ENCODE data around the gene CSRNP3.
A peak's percentile ranks its signal among the peaks of the same experiment; 100 is the strongest.
"Not testable (repeated sequence)": the region's sequence is repeated elsewhere in the genome, so short reads cannot be mapped to it uniquely, and the experiment has no call there.

The CSRNP3 gene

DNA sequence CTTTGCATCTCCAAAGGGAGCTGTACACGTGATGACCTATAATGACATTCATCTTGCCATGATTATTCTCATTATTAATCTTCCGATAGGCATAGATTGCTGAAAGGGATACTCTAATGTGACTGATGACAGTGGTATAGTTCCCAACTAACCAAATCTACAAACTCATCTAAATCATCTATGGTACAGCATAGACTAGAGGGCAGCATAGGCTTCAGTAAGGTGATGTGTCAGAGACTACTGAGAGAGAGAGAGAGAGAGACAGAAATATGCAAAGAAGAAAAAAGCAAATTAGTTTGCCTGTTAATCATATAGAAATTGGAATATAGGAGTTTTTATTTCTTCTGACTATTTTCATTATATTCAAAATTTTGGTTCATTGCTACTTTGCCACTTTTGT is 89.3 kb downstream of the CSRNP3 start:
- no peak for DNase-seq

GRCh38 chr2:165560377-165560988 is 91.0 kb downstream of the CSRNP3 start:
- DNase-seq: no peak

DNA sequence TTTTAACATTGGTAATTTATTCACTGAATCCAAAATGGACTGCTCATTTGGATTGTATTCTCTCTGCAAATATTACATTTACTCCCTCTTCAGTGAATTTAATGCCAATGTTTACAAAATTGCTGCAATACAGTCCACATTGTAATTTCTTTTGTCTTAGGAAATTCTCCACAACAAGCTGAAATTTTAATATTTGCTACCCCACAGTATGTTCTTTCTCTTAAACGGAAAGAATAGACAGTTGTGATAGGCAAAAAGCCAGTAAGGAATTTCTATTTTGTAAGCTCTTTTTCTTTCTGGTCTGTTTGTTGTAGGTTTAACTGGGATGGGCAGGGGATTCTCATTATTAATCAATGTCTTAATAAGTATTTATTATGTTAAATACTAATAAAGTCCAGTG is 92.0 kb downstream of the CSRNP3 start:
- no peak for DNase-seq

DNA sequence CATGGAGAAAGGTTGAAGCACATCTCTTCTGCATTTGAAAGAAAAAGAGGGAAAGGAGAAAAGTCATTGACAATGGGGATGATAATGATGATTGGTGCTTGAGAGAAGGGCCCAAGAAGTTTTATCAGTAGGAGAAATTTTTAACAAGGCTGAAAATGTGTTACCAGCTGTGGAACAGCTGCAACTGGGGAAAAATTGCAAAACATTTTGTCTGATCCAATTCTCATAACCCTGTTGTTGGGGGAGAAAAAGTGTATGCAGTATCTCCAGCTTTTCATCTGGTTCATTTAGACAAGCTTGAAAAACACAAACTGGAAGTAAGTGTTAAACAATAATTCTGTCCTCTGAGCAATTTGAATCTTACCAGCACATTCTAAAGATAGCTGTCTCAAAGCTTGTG is 92.7 kb downstream of the CSRNP3 start:
- no peak for DNase-seq

DNA sequence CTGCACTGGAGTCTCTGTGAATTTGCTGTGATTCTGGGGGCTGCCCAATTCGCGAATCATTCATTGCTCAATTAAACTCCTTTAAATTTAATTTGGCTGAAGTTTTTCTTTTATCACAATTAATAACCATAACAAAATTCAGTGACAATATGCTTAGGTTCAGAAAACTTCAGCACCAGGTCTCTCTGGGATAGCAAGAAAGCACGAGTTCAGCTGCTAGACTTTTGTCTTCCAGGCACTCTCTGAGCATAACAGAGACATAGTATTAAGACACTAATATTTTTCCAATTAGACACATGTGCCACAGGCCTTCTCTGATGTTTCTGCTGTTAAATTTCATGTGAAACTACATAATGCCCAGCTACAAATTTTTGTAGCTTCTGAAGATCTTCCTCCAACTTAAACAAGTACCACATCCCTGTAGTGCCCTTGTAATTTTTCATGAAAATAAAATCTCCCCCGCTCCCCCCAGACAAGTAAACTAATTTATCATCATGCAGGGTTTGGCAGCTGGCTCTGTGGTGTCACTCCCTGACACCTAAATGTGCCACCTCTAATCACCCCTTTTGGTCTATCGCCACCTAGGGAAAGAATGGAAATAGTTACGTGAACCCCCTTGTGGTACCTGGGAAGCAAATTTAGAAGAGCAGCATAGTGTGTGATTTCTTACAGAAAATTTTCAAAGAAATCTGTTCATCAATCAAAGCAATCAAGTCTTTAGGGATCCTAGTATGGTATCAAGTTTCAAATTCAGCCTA is 94.1 kb downstream of the CSRNP3 start:
- DNase-seq: no peak

- DNase-seq: no peak
Observed at GRCh38 chr2:165566008-165566407, 96.5 kb downstream of the CSRNP3 start.

- no peak for DNase-seq
Observed at GRCh38 chr2:165567273-165567672, 97.8 kb downstream of the CSRNP3 start.

- no peak for DNase-seq
Observed at GRCh38 chr2:165568361-165568760, 98.9 kb downstream of the CSRNP3 start.

- DNase-seq: no peak
Observed at GRCh38 chr2:165571477-165571876, 102.0 kb downstream of the CSRNP3 start.

DNA sequence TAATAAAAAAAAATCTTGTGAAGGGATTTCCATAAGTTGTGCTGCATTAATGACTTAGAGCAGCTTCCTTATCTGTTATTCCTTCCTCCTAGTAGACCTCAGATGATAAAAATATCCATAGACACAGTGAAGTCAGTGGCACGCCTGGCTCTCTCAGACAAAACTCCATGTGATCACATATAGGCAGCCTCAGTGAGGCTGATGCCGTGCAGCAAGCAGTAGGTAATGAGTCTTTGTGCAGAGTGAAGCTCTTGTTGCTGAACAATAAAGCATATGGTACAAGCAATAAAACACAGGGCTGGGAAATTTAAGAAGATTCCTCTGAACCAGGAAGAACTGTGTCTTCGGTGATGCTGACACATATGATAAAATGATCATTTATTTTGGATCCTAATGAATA is 102.7 kb downstream of the CSRNP3 start:
- DNase-seq: peak; percentile 87

DNA sequence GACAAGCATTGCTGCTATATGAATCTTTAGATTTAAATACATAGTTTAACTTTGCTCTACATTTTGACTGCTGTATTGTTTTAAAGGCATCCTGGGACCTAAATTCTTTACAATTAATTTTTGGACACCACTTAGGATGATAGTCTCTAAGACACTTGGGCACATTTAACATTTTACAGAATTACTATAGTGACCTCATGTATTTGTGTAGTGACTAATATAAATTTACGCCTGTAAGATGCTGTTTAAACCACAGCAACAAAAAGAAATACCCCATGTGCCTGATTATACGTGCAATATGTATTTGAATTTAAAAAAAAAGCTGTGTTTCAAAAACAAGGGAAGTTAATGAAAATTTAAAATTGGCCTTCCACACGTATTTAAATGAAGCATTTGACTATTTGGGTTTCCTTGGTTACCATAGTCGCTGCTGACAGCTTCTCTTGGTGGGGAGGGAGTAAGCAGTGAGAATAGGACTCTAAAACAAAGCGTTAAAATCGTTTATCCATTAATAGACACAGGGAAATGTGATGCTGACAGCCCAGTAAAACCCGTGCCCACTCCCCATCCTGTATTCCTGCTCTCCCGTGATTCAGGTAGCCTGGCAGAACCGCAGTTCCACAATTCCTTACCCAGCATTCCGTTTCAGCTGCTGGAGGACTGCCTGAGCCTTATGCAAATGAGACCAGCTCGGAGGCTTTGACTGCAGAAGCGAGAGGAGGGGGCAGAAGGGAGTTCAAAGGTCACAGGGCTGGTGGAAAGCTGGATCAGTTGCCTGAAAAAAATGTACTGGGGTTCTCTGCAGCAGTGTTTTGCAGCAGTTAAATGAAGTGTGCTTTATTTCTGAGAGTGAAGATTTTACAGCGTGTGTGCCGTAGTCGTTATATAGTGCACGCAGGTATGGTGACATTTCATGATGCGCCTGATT is 104.3 kb downstream of the CSRNP3 start:
- DNase-seq: peak; percentile 96

- peak; percentile 43 for DNase-seq
Observed at GRCh38 chr2:165575044-165575615, 105.6 kb downstream of the CSRNP3 start.

- DNase-seq: no peak
Observed at GRCh38 chr2:165576409-165577154, 107.1 kb downstream of the CSRNP3 start.

DNA sequence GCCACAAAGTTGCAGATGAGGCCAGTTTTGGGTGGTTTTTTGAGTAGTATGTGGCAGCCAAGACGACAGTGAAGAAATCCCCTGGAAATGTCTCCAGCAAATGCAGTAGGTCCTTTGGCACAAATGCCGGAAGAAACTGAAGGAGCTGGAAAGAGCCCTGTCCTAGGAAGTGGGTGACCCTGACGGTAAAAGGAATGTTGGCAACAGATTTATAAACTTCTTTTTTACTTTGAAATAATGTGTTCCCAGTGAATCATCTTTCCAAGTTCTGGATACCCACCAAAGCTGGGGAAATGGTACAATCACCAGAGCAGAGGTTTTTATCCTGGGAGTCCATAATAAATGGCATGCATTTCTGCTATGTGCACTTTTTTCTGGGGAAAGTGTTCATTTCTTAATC is 112.9 kb downstream of the CSRNP3 start:
- no peak for DNase-seq

GRCh38 chr2:165582863-165583506 is 113.5 kb downstream of the CSRNP3 start:
- DNase-seq: no peak

- peak; percentile 11 for DNase-seq
Observed at GRCh38 chr2:165584126-165584654, 114.7 kb downstream of the CSRNP3 start.

DNA sequence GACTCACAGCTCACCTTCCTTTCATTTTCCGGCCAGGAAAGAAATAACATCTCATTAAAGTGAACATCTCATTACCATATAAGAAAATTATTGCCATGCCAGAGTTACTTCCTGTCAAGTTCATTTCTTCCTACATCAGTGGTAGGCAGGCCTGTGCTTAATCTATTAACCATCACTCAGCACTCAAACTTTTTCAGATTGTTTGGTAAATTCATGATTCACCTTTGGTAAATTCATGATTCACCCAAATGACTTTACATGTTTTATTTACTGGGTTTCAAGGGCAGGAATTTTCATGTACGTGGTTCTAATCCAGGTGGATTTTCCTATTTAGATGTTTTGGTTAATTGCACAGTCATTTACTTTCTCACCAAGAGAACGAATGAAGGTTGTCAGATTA is 116.5 kb downstream of the CSRNP3 start:
- no peak for DNase-seq

DNA sequence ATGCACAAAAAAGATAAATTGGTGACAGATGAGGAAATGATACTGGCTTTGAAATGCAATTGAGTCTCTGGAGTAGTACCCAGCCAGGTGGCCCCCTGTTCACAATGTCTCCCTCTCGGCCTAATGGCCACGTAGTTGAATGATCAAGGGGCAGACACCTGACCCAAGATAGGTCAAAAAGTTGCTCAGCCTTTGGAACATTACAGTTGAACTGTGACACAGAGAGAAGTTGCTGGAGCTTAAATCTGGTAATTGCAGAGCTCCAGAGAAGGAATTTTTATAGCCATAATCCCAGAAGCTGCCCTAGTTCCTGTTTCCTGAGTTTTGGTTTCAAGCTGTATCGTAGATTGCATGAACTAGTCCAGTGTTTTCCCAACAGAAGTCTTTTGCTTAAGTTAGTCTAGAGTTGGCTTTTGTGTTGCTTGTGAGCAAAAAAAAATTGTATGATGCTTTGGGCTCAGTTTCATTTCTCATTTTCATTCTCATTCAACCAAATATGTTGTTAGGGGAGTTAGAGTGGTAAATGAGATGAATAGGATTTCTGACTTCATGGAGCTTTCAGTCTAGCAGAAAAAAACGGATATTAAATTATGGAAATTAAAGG is 117.9 kb downstream of the CSRNP3 start:
- no peak for DNase-seq

DNA sequence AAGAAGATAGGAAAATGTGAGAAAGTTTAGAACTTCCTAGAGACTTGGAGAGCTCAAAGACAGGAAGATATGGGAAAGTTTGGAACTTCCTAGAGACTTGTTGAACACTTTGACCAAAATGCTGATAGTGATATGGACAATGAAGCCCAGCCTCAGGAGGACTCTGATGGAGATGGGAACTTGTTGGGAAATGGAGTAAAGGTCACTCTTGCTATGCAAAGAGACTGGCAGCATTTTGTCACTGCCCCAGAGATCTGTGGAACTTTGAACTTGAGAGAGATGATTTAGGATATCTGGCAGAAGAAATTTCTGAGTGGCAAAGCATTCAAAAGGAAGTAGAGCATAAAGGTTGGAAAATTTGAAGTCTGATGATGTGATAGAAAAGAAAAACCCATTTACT is 121.5 kb downstream of the CSRNP3 start:
- not testable (repeated sequence) for DNase-seq

DNA sequence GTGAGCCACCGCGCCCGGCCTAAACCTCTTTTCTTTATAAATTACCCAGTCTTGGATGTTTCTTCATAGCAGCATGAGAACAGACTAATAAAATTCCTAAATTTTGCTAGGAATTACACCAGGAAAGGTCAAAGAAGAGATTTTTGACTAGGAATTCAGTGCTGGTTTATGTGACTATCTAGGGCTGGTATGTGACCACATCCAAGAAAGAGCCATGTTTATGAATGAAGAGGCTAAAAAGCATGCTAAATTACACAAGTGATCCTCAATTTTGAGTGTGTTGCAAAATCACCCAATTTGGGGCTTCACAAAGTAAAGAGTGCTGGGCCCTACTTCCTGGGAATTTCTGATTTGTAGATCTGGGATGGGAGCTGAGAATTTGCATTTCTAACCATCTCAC is 123.6 kb downstream of the CSRNP3 start:
- no peak for DNase-seq

- no peak for DNase-seq
Observed at GRCh38 chr2:165594231-165594934, 124.9 kb downstream of the CSRNP3 start.

All from eye (tissue), 1 donor.